SU-DHL-6 (cell line): ENCODE data around the gene ACOT4.

Experiments used
- H2AFZ ChIP-seq: fragments of 200-600 bp; sonication (generic); 2 replicates; pipeline ENCODE4 v1.6.1; 2014; ENCODE audit warnings: low read depth, mild to moderate bottlenecking, moderate library complexity, mixed read lengths, antibody characterized with exemption, low read length; ENCODE audit not compliant: severe bottlenecking
- H3F3A ChIP-seq: fragments of 200-600 bp; shearing (Covaris generic); 2 replicates; pipeline ENCODE4 v1.6.0; 2016; ENCODE audit warnings: antibody characterized with exemption, mild to moderate bottlenecking; ENCODE audit not compliant: insufficient read depth
- H3K27ac ChIP-seq: fragments of 200-600 bp; sonication (generic); 2 replicates; pipeline ENCODE4 v1.5.1; 2016; ENCODE audit warnings: low read depth, mild to moderate bottlenecking, low read length, moderate library complexity, mixed read lengths
- H3K27me3 ChIP-seq: fragments of 200-600 bp; sonication (generic), shearing (Covaris generic); 2 replicates; pipeline ENCODE4 v1.6.0; 2014; ENCODE audit warnings: mild to moderate bottlenecking, low read length
- H3K36me3 ChIP-seq: fragments of 200-600 bp; sonication (generic); 2 replicates; pipeline ENCODE4 v1.6.1; 2014; ENCODE audit warnings: mild to moderate bottlenecking, low read length, mixed read lengths
- H3K4me2 ChIP-seq: fragments of 300-600, 200-600 bp; shearing (Covaris generic), sonication (generic); 2 replicates; pipeline ENCODE4 v1.6.0; 2014; ENCODE audit warnings: low read length, low read depth, mild to moderate bottlenecking; ENCODE audit not compliant: poor library complexity, severe bottlenecking
- H3K4me3 ChIP-seq: fragments of 200-600 bp; sonication (generic); 2 replicates; pipeline ENCODE4 v1.5.1; 2014; ENCODE audit warnings: antibody characterized with exemption, low read length, mild to moderate bottlenecking, mixed read lengths; ENCODE audit not compliant: insufficient read depth, poor library complexity, severe bottlenecking
- H3K79me2 ChIP-seq: fragments of 200-600 bp; sonication (generic); 2 replicates; pipeline ENCODE4 v1.6.1; 2014; ENCODE audit warnings: mild to moderate bottlenecking, low read length, moderate library complexity; ENCODE audit not compliant: insufficient read depth
- H3K9ac ChIP-seq: fragments of 200-600 bp; sonication (generic); 2 replicates; pipeline ENCODE4 v1.7.0; 2014; ENCODE audit warnings: mild to moderate bottlenecking, low read length
- H3K9me2 ChIP-seq: fragments of 200-600 bp; sonication (generic); replicated peaks from 2 replicates; pipeline ENCODE4 v1.6.1; 2014; ENCODE audit warnings: low read length; ENCODE audit not compliant: insufficient read depth
- H3K9me3 ChIP-seq: fragments of 200-600 bp; sonication (generic); 2 replicates; pipeline ENCODE4 v1.6.1; 2014; ENCODE audit warnings: low read length, mixed read lengths; ENCODE audit not compliant: insufficient read depth
- H4K20me1 ChIP-seq: fragments of 200-600 bp; sonication (generic); 2 replicates; pipeline ENCODE4 v1.6.1; 2014; ENCODE audit warnings: low read depth, mild to moderate bottlenecking, antibody characterized with exemption, low read length, moderate library complexity, mixed read lengths
- CTCF ChIP-seq: fragments of 200-600 bp; sonication (generic); IDR thresholded peaks from one replicate; pipeline ENCODE4 v1.5.1; 2017; ENCODE audit warnings: antibody characterized with exemption, mild to moderate bottlenecking, low read length, moderate library complexity; ENCODE audit not compliant: insufficient read depth, poor library complexity, severe bottlenecking
- EZH2phosphoT487 ChIP-seq: fragments of 200-600 bp; sonication (generic), shearing (Covaris generic); conservative IDR thresholded peaks from 2 replicates; pipeline ENCODE4 v1.6.1; 2018; ENCODE audit warnings: mild to moderate bottlenecking, antibody characterized with exemption, low read length, moderate library complexity, mixed read lengths

Gene ACOT4

GRCh38 chr14:73607241-73607640 is 15.6 kb downstream of the ACOT4 start:
- Histone ChIP-seq H3F3A (no peaks in the 10 kb centered on the region), H2AFZ (no peak overlapping the region), H3K27ac (no peak overlapping the region), H3K27me3 (no peaks in the 10 kb centered on the region), H3K4me2 (no peak overlapping the region), H3K79me2 (no peaks in the 10 kb centered on the region), H3K36me3 (no peaks in the 10 kb centered on the region), H3K9me3 (no peaks in the 10 kb centered on the region), H3K9me2 (no peaks in the 10 kb centered on the region), H4K20me1 (no peaks in the 10 kb centered on the region), H3K9ac (no peak overlapping the region), H3K4me3 (no peak overlapping the region)
- no peak for TF ChIP-seq CTCF
- TF ChIP-seq EZH2phosphoT487 = no peak

GRCh38 chr14:73610687-73611086 is 19.0 kb downstream of the ACOT4 start:
- Histone ChIP-seq H2AFZ (no peak overlapping the region), H3K27me3 (no peaks in the 10 kb centered on the region), H3K4me3 (no peak overlapping the region), H3K27ac (no peak overlapping the region), H3K79me2 (no peaks in the 10 kb centered on the region), H3K36me3 (no peaks in the 10 kb centered on the region), H4K20me1 (no peaks in the 10 kb centered on the region), H3K9me2 (no peaks in the 10 kb centered on the region), H3K9me3 (no peaks in the 10 kb centered on the region), H3K9ac (no peak overlapping the region), H3F3A (no peaks in the 10 kb centered on the region), H3K4me2 (no peak overlapping the region)
- TF ChIP-seq EZH2phosphoT487 = no peak
- no peak for TF ChIP-seq CTCF

GRCh38 chr14:73612339-73613045 is 20.8 kb downstream of the ACOT4 start, which contains the start of gene ACOT6:
ACOT6 (plus strand) TSS chr14:73612517; CDS start chr14:73612572, 55 bp downstream.
- TF ChIP-seq CTCF = no peak
- no peak for TF ChIP-seq EZH2phosphoT487
- H3K79me2 ChIP-seq = no peaks in the 10 kb centered on the region
- peak within 1 kb of the TSS; percentile 66 for H2AFZ ChIP-seq
- H3K9me2 ChIP-seq = no peaks in the 10 kb centered on the region
- H3K27me3 ChIP-seq = no peaks in the 10 kb centered on the region
- H3K4me2 ChIP-seq = peak within 1 kb of the TSS; percentile 49
- H3K4me3 ChIP-seq = peak within 1 kb of the TSS; percentile 46
- no peak within 1 kb of the TSS for H3K27ac ChIP-seq
- no peaks in the 10 kb centered on the region for H3K36me3 ChIP-seq
- H3K9ac ChIP-seq = peak within 1 kb of the TSS; percentile 35; the same call in 1 of the 2 replicates
- H3K9me3 ChIP-seq = no peaks in the 10 kb centered on the region
- no peaks in the 10 kb centered on the region for H3F3A ChIP-seq
- no peaks in the 10 kb centered on the region for H4K20me1 ChIP-seq
